ENCODE data around the gene ALDH9A1.
A peak's percentile ranks its signal among the peaks of the same experiment; 100 is the strongest.
"Not testable (repeated sequence)": the region's sequence is repeated elsewhere in the genome, so short reads cannot be mapped to it uniquely, and the experiment has no call there.

Gene ALDH9A1

DNA sequence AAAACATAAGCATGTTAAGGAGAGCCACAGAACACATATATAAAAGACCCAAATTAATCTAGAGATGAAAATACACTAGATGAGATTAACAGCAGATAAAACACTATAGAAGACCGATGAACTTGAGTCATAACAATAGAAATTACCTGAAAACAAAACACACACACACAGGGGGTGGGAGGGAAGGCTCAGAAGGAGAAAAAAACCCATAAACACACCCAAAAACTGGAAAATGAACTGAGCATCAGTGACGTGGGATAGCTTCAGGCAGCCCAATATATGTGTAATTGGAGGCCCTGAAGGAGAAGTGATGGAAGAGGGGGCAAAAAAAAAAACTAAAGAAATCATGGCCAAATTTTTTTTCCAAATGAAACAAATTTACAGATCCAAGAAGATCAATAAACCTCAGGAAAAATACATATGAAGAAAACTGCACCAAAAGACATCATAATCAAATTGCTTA is 11.4 kb downstream of the ALDH9A1 start:
- peak; percentile 11 for DNase-seq (ENCODE audit: low spot score)

DNA sequence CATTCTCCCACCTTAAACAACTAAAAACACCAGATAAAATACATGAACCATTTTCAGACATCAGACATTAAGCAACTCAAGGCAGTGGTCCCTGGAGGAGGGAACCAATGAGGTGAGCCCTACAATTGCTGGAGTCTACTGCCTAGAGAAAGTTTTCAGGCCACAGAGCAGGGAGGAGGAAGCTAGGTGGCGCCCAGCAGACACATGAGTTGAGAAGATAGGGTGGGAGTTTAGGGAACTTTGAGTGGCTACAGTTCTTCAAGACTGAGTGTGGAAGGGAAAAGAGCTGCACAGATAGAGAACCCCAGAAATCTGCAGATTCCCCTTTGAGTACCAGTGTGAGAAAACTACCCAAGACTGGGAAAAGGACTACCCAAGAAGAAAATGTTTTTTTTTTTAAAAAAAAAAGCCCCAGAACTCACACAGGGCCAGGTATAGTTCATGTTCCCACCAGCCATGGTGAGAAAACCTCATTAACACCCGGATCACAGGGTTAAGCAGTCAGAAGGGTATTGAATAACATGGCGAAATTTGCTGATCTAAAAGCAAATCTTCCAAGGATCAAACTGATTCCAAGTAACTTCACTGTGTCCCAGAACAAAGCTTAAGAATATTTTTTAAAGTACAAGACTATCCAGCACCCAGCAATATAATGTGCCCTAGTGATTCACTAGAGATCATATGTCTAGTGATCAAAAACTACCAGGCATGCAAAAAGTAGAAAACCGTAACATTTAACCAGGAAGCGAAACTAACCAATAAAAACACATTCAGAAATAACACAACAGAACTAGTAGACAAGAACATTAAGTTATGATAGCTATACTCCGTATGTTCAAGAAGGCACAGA is 12.0 kb downstream of the ALDH9A1 start:
- DNase-seq (ENCODE audit: low spot score): peak; percentile 11

DNA sequence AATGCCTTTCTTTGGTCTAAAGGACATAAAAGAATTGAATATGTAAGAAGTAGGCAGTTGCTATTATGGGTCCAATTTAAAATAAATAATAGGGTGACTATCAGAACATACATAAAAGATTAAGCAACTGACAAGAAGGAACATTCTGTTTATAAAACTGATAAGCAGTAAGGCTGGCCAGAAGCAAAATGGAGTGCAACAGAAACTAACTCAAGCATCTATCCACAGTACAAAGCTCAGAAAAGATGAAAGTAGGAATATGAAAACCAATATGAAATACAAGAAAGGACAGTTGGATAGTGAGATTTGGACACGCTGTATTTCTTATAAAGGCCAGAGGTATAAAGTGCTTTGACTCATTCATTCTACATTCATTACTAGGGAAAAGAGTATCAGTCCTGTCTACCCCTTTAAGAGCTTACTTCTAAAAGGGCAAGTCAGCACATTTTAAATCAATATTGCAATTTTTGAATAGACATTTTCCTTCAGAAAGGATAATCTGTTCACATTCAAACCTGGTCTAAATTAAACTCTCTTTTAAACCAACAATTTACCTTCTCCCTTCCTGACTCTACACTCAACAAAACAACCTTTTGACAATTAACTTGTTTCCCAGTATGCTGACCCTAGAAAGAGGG is 14.4 kb downstream of the ALDH9A1 start:
- DNase-seq (ENCODE audit: low spot score): no peak

DNA sequence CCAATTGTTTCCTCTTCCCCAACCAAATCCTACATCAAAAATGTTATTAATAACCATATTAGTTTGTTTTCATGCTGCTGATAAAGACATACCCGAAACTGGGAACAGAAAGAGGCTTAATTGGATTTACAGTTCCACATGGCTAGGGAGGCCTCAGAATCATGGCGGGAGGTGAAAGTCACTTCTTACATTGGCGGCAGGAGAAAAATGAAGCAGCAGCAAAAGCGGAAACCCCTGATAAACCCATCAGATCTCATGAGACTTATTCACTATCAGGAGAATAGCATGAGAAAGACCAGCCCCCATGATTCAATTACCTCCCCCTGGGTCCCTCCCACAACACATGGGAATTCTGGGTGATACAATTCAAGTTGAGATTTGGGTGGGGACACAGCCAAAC is 17.6 kb downstream of the ALDH9A1 start:
- not testable (repeated sequence) for DNase-seq (ENCODE audit: low spot score)

DNA sequence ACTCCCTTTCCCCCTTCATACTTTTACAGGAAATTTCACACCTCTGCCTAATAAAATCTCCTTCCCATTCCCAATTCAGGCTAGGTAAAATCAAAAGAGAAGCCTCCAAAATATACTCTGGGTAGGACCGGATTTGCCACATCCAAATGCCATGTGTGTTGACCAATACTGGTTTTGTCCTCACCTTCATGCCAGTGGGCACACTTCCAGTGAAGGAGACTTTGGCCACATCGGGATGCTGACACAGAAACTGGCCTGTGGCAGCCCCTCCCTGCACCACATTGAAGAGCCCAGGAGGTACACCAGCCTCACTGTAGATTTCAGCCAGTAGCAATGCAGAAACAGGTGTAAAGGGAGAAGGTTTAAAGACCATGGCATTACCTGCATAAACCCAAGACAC is 18.1 kb downstream of the ALDH9A1 start:
- DNase-seq (ENCODE audit: low spot score): no peak

DNA sequence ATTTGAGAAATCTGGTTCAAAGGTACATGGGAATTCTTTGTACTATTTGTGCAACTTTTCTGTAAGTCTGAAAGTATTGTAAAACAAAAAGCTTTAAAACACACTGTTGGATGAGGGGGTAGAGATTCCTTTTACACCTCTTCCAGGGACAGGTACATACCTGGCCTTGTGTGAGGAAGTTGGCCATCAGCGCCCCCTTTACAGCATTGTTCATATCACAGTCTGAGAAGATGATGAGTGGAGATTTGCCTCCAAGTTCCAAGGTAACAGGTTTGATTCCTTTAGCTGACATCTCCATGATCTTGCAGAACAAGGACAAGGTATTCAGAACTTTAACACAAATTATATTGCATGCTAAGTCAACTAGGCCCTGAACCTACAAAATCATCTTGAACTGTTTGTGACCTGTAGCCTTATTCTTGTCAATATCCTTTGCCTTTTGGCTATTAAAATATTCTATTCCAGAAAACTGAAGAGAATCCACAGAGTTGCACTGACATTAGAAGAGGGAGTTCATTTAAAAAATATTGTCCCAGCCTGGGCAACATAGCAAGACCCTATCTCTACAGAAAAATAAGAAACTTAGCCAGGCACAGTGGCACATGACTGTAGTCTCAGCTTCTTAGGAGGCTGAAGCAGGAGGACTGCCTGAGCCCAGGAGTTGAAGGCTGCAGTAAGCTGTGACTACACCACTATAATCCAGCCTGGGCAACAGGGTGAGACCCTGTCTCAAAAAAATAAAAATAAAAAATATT is 18.9 kb downstream of the ALDH9A1 start:
- no peak for DNase-seq (ENCODE audit: low spot score)

DNA sequence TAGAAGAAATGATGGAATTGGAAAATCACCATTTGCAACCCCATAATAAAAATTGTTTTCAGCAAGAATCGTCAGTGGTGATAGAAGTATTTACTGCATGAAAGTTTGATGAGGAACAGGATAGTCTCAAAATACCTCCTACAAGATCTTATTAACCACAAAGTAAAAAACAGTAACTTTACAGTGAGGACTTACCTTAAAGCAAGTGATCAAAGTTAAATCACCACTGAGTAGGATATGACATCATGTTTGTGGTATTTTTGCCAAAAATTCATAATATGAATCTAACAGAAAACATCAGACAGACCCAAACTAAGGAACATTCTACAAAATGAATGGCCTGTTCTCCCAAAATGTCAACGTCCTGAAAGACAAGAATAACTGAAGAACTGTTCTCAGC is 19.9 kb downstream of the ALDH9A1 start:
- DNase-seq (ENCODE audit: low spot score): no peak

DNA sequence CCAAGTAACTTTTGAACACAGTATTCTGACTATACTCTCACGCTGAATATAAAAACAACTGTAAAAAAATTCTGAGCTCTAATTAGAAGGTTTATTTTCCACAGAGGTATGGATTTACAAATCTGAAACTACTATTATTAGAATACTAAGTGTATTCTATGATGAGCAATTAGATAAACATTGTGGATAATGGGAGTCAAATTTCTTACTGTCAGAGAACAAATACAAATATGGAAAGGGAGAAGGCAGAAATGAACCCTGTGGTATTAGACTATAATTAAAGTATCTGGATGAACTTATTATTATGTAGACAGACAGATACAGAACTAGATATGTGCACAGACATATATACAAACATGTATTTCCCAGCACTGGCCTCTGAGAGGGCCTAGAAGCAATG is 22.6 kb downstream of the ALDH9A1 start:
- DNase-seq (ENCODE audit: low spot score): no peak

DNA sequence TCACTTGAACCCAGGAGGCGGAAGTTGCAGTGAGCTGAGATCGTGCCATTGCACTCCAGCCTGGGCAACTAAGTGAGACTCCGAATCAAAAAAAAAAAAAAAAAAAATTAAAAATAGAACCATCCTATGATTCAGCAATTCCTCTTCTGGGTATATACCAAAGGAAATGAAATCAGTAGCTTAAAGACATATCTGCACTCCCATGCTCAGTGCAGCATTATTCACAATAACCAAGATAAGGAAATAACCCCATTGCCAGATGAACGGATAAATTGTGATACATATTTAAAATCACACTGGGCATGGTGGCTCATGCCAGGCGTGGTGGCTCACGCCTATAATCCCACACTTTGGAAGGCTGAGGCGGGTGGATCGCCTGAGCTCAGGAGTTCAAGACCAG is 23.8 kb downstream of the ALDH9A1 start:
- DNase-seq (ENCODE audit: low spot score): no peak

DNA sequence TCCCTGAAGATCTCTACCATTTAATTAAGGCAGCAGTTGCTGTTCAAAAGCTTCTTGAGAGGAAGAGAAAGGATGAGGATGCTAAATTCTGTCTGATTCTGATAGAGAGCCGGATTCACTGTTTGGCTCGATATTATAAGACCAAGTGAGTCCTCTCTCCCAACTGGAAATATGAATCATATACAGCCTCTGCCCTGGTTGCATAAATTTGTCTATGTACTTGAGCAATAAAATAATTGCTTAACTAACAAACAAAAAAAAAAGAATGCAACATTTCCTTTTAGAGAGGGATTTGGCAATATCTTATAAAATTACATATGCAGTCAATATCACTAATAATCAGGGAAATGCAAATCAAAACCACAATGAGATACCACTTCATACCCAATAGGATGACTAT is 26.8 kb downstream of the ALDH9A1 start:
- no peak for DNase-seq (ENCODE audit: low spot score)

DNA sequence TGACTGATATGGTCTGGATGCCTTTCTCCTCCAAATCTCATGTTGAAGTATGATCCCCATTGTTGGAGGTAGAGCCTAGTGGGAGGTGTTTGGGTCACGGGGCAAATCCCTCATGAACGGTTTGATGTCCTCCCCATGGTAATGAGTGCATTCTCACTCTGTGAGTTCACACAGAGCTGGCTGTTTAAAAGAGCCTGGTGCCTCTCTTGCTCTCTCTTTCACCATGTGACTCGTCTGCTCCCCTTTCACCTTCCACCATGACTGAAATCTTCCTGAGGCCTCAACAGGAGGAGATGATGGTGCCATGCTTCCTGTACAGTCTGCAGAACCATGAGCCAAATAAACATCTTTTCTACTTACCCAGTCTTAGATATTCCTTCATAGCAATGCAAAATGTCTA is 30.2 kb downstream of the ALDH9A1 start:
- DNase-seq (ENCODE audit: low spot score): no peak

DNA sequence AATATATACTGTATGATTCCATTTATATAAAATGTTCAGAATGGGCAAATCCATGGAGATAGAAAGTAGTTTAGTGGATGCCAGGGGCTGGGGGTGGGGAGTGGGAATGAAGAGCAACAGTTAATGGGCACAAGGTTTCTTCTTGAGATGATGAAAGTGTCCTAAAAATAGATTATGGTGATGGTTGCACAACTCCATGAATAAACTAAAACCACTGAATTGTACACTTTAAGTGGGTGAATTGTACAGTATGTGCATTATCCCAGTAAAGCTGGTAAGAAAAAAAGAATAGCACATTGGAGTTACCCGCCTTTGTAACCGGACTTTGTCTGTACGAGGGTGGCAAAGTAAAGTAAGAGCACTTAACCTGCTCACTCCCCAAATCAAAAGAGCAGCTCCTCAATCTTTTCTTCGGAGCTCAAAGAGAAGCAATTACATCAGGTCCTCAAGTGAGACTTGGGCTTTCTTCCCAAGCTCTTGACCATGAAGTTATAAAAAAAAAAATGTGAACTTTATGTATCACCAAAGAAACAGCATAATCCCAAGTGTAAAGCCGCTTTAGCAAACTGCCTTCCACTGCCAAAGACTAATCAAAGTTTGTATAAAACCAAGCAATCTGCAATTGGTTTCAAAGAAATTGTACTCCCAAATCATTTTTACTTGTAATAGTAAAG is 32.1 kb downstream of the ALDH9A1 start:
- no peak for DNase-seq (ENCODE audit: low spot score)

DNA sequence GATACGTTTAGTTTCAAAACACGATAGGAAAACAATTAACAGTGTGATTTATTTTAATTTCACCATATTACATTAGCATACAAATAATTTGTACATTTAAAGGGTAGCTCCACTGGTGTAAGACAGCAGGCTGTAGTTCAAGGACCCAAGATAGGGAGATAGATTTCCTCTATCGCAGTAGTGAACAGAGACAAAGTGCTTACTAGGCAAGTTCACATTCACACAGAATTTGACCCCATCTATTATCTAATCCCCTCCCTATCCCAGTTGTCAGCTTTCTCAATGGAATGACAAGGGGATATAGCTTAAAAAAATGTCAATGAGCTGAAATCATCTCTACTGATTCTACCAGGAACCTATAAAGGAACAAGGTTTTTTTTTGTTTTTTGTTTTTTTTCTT is 36.2 kb downstream of the ALDH9A1 start:
- DNase-seq (ENCODE audit: low spot score): no peak

DNA sequence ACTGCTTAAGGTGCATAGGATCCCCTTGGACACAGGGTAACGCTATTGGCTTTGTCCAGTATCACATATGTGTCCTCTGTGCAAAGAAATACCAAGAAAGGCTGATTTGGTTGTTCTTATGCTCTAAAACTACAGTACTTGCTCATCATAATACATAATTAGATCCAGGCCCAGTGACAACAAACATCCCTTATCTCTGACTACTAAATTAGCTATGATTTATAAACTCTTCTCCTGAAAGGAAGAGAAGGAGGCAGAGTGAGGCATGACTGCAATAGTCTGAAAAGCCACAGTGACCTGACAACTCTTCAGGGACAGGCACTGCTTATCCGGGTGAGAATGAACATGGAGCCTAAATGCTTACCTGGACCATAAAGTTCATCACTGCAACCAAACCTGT is 36.7 kb downstream of the ALDH9A1 start:
- no peak for DNase-seq (ENCODE audit: low spot score)

DNA sequence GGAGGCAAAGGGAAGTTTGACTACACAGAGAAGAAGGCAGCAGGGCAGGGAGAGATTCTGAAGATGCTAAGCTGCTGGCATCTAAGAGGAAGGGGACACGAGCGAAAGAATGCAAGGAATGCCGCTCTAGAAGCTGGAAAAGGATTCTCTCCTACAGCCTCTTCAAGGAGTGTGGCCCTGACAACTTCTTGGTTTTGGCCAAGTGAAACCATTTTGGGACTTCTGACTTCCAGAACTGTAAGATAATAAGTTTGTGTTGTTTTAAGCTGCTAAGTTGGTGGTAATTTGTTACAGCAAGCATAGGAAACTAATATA is 38.8 kb downstream of the ALDH9A1 start:
- DNase-seq (ENCODE audit: low spot score): no peak

DNA sequence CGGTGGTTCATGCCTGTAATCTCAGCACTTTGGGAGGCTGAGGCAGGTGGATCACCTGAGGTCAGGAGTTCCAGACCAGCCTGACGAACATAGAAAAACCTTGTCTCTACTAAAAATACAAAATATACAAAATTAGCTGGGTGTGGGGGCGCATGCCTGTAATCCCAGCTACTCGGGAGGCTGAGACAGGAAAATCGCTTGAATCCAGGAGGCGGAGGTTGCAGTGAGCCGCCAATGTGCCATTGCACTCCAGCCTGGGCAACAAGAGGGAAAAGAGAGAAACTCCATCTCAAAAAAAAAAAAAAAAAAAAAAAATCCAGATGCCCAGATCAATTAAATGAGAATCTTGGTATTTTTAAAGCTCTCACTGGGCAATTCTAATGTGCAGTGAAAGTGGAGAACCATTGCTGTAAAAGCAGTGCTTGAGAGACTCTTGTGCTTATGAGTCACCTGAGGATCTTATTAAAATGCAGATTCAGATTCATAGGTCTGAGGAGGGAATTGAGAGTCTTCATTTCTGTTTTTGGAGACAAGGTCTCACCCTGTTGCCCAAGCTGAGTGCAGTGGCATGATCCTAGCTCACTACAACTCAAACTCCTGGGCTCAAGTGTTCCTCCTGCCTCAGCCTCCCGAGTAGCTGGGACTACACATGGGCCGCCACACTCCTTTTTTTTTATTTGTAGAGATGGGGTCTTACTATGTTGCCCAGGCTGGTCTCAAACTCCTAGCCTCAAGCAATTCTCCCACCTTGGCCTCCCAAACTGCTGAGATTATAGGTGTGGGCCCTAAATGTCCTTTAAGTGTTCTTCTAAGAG is 39.4 kb downstream of the ALDH9A1 start:
- DNase-seq (ENCODE audit: low spot score): not testable (repeated sequence)

DNA sequence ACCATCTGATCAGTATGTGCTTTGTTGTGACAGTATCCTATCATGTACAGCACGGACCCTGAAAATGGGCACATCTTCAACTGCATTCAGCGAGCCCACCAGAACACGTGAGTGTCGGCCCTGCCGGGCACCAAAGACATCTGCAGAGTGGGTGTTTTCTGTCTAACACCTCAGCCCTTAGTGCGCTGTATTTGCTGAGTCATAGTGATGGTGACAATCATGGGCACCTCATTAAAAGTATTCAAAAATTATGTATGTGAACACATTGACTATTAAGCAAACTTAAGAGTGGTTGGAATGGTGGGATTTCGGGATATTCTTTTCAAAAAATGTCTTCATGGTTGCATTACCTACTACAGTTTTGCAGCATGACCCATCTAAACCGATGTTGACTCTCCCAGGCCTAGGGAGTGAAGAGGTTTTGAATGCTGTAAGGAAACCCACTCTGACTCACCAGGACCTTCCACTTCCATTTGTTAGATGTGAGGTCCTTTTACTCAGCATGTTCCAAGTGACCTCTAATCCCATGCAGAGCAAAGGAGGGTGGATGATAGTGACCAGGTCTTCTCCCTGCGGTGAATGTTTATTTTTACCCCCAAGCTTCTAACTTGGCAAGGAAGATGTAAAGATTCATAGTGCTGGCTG is 47.3 kb downstream of the ALDH9A1 start:
- no peak for DNase-seq (ENCODE audit: low spot score)

DNA sequence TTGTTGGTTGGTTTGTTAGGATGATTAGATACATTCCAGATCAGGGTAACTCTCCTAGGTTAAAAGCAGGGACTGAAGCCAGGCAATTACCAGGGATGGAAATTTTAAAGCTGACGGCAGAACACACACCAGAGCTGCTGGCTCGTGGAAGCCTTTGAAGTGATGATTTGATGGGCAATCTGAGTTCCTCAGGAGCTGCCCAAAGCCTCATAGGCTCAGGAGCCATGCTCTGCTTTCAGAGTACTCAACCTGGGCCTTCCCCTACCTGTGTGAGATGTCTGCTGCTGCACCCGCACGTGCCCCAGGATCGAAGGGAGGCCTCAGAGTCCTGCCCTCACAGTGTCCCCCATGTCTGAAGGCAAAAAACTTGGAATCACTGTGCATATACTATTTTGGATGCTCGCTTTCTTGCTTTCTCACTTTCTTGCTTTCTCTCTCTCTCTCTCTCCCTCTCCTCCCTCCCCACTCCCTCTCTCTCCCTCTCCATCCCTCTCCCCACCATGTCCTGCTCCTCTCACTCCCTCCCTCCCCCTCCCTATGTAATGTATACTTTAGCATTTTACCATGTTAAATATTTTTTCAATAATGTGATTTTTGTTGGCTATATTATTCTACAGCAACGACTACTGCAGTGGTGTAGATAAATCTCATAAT is 49.3 kb downstream of the ALDH9A1 start:
- DNase-seq (ENCODE audit: low spot score): no peak

DNA sequence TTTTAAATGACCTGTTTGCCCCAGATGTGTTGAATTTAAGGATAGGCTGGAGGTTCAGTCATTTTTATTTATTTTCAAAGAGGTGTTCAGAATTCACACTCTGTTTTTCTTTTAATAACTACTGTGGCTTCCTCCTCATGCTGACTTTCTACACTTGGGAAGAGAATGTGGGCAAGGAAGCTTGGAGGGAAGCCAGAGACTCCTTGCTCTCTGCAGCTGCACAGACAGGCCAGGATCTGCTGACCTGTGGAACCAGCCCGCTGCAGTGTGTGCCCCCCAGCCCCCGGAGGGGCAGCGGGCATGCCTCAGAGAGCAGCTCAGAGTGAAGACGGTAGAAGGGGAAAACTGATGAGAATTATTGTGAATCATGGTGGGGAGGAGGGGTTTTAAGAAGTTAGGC is 50.4 kb downstream of the ALDH9A1 start:
- no peak for DNase-seq (ENCODE audit: low spot score)

DNA sequence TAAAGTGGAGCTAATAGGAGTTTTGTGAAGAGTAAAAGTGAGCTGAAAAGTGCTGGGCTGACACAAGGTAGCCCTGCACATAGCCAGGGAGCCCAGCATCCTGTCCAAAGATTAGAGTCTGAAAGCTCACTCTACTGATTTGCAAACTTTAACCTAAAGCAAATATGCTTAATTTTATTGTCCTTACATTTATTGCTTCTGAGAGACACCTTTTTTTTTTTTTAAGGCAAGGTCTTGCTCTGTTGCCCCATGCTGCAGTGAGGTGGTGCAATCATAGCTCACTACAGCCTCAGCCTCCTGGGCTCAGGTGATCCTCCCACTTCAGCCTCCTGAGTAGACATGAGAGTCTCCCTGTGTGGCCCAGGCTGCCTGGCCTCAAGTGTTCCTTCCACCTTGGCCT is 50.8 kb downstream of the ALDH9A1 start:
- DNase-seq (ENCODE audit: low spot score): no peak

All from activated CD4-positive, alpha-beta T cell treated with anti-CD3 and anti-CD28 coated beads, Interleukin-2, Interleukin-4, amounts not matched to agents 100 ng/mL and 50 ng/mL, durations not matched to agents 16 hours and 8 hours (primary cell).